RWPE2 (cell line): ENCODE results near the gene DENND2A.

Experiments used
- ATAC-seq: fragments of 200-7000 bp; cut with Tn5 transposase; 3 replicates; pipeline ENCODE4 v1.9.1; 2021; ENCODE audit warnings: low read depth
- DNase-seq: peaks from one replicate; pipeline ENCODE4 v3.0.0-alpha.2; 2020; ENCODE audit warnings: low spot score
- H3K27ac ChIP-seq: fragments of 450-650 bp; 2 replicates; pipeline ENCODE4 v1.5.1; 2017; ENCODE audit warnings: mild to moderate bottlenecking; ENCODE audit not compliant: poor library complexity, severe bottlenecking
- H3K27me3 ChIP-seq: fragments of 250-450 bp; sonication (Bioruptor Pico); 2 replicates; pipeline ENCODE4 v1.5.1; 2021; ENCODE audit warnings: mild to moderate bottlenecking, moderate library complexity; ENCODE audit not compliant: insufficient read depth, poor library complexity, severe bottlenecking
- H3K36me3 ChIP-seq: fragments of 250-450 bp; sonication (Bioruptor Pico); 2 replicates; pipeline ENCODE4 v1.5.1; 2020; ENCODE audit warnings: low read depth, mild to moderate bottlenecking, moderate library complexity
- H3K4me1 ChIP-seq: fragments of 250-450 bp; sonication (Bioruptor Pico); 2 replicates; pipeline ENCODE4 v1.5.1; 2021; ENCODE audit warnings: mild to moderate bottlenecking, moderate library complexity; ENCODE audit not compliant: insufficient read depth, poor library complexity, severe bottlenecking
- H3K4me3 ChIP-seq: fragments of 250-450 bp; sonication (Bioruptor Pico); 2 replicates; pipeline ENCODE4 v1.5.1; 2021; ENCODE audit warnings: mild to moderate bottlenecking, moderate library complexity; ENCODE audit not compliant: severe bottlenecking
- H3K9me3 ChIP-seq: fragments of 250-450 bp; sonication (Bioruptor Pico); 2 replicates; pipeline ENCODE4 v1.5.1; 2021; ENCODE audit warnings: mild to moderate bottlenecking, moderate library complexity; ENCODE audit not compliant: severe bottlenecking
- CTCF ChIP-seq: fragments of 450-650 bp; IDR thresholded peaks from one replicate; pipeline ENCODE4 v1.5.1; 2017; ENCODE audit warnings: mild to moderate bottlenecking, moderate library complexity; ENCODE audit not compliant: poor library complexity, severe bottlenecking

The DENND2A gene

DNA sequence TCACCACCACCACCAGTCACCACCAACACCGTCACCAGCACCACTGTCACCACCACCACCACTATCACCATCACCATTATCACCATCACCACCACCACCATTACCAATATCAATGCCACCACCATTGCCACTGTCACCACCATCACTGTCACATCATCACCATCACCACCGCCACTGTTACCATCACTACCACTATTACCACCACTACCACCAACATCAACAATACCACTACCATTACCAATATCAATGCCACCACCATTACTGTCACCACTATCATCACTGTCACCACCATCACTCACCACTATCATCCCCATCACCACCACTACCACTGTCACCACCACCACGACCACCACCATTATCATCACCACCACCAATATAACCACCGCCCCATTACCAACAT lies 14.0 kb upstream of the DENND2A start:
- Histone ChIP-seq H3K9me3 (no peaks in the 10 kb centered on the region), H3K4me1 (peaks cover 16% of the 10 kb centered on the region), H3K27ac (no peak overlapping the region), H3K27me3 (no peaks in the 10 kb centered on the region), H3K4me3 (no peak overlapping the region), H3K36me3 (no peaks in the 10 kb centered on the region)
- DNase-seq (no peak), ATAC-seq (no peak)
- no peak for TF ChIP-seq CTCF

GRCh38 chr7:140654109-140654387 lies 13.4 kb upstream of the DENND2A start:
- Histone ChIP-seq H3K4me3 (no peak overlapping the region), H3K36me3 (no peaks in the 10 kb centered on the region), H3K27ac (no peak overlapping the region), H3K4me1 (peaks cover 21% of the 10 kb centered on the region), H3K27me3 (no peaks in the 10 kb centered on the region), H3K9me3 (no peaks in the 10 kb centered on the region)
- TF ChIP-seq CTCF, result no peak
- no peak for DNase-seq
- ATAC-seq, result no peak

- H3K36me3 ChIP-seq, result no peaks in the 10 kb centered on the region
- no peak for DNase-seq
- H3K4me3 ChIP-seq, result no peak overlapping the region
- no peaks in the 10 kb centered on the region for H3K9me3 ChIP-seq
- ATAC-seq, result peak; percentile 57
- no peaks in the 10 kb centered on the region for H3K27me3 ChIP-seq
- no peak overlapping the region for H3K27ac ChIP-seq
- peak; percentile 93 for TF ChIP-seq CTCF
- peaks cover 21% of the 10 kb centered on the region for H3K4me1 ChIP-seq
Observed at GRCh38 chr7:140653319-140654108, 12.9 kb upstream of the DENND2A start.

- DNase-seq (no peak), ATAC-seq (no peak)
- Histone ChIP-seq H3K4me1 (peaks cover 21% of the 10 kb centered on the region), H3K36me3 (no peaks in the 10 kb centered on the region), H3K9me3 (no peaks in the 10 kb centered on the region), H3K27me3 (no peaks in the 10 kb centered on the region), H3K4me3 (no peak overlapping the region), H3K27ac (peak overlapping the region; percentile 73)
- TF ChIP-seq CTCF, result no peak
Observed at GRCh38 chr7:140650367-140650766, 9.8 kb upstream of the DENND2A start.

DNA sequence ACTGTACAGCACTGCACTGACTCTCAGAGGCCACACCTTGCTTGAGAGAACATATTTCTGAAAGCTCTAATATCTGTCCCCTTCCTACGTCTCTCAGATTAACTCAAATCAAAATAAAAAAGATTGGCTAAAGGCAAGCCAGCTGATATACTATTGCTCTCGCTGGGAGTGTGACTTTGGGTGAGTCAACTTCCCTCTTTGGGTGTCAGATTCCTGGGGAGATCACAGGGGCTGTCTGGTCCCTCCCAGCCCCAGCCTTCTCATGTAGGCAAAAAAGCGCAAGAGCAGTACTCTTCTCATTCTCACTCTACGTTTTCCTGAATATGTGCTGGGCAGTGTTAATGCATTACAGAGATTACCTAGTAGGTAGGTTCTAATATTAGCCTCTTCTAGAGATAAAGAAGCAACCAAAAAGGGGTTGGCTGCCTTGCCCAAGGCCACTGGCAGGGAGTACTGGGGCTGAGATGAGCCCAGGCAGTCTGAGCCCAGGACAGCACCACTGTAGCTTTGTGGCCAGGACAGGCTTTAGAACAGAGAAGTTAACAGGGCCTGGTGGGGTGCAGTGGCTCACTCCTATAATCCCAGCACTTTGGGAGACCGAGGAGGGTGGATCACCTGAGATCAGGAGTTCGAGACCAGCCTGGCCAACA lies 9.1 kb upstream of the DENND2A start:
- Histone ChIP-seq H3K9me3 (no peaks in the 10 kb centered on the region), H3K4me1 (peaks cover 21% of the 10 kb centered on the region), H3K27me3 (no peaks in the 10 kb centered on the region), H3K27ac (peak overlapping the region; percentile 73), H3K36me3 (no peaks in the 10 kb centered on the region), H3K4me3 (no peak overlapping the region)
- TF ChIP-seq CTCF, result no peak
- ATAC-seq, result peak; percentile 77
- no peak for DNase-seq
